Measurements from ENCODE around the gene FGF14.

FGF14 gene

GRCh38 chr13:102367836-102368235 is 34.0 kb downstream of the FGF14 start:
- no peak for DNase-seq (ENCODE audit: low spot score)

- DNase-seq (ENCODE audit: low spot score), result no peak
These were observed 40.7 kb downstream of the FGF14 start for GRCh38 chr13:102361113-102361512.

GRCh38 chr13:102359264-102359663 is 42.6 kb downstream of the FGF14 start:
- no peak for DNase-seq (ENCODE audit: low spot score)

DNA sequence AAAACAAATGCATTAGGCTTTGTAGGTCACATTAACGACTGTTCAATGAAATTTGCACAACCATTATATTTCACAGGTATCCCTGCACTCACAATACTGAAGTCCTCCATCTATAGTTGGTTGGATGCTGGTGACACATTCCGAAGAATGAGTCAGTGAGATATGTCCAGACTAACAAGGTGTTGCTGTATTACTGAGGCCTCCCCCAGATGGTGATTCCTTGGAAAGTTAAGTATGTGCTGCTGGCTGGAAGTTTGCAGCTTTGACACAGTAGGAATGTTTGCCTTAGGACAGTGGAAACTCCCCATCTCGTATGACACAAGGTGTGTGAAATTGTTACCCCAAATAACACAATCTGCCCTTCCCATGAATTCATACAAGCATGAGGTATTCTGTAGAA is 46.6 kb downstream of the FGF14 start:
- no peak for DNase-seq (ENCODE audit: low spot score)

GRCh38 chr13:102354011-102354410 is 47.8 kb downstream of the FGF14 start:
- no peak for DNase-seq (ENCODE audit: low spot score)

DNA sequence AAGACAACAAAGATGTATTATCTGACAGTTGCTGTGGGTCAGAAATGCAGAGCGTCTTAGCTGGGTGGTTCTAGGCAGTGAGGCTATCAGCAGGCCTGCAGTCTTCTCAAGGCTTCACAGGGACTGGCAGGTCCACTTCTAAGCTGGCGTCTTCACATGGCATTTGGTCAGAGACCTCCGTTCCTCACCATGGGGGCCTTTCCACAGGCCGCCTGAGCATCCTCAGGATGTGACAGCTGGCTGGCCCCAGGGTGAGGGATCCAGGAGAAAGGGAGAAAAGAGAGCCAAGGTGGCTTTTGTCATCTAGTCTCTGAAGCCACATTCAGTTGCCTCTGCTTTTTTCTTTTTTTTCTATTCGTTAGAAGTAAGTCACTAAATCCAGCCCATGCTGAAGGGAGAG is 50.3 kb downstream of the FGF14 start:
- DNase-seq (ENCODE audit: low spot score), result no peak

DNA sequence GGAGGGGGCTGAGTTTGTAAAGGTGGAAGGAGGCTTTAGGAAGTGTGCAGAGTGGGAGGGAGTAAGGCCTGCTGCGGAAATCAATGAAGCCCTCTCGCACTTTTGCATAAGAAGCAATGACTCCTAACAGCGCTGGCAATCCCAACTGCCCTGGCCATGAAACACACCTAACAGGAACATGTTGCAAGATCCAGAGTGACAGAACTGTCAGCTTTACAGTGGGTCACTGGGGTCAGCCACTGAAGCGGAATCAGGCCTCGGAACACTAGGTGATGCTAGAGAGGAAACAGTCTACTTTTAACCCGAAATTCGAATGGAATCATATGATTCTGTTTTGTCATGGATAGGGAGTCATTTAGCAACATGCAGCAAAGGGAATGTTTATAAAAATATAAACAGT is 54.4 kb downstream of the FGF14 start:
- DNase-seq (ENCODE audit: low spot score), result no peak

DNA sequence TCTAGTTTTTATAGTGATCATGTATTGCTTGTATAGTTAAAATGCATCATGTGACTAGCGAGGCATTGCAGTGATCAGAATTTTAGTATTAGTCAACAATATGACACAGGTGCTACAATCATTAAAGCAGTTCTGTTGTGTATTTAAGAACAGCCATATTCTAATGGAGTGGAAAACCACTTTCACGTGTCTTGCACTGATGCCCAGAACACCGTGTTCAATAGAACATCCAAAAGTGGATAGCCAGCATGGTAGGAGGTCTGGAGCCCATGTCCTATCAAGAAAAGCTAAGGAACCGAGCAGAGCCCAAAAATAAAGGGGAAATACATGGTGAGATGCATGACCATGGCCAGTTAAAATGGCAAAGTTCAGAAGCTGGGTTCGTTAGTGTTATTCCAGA is 55.1 kb downstream of the FGF14 start:
- no peak for DNase-seq (ENCODE audit: low spot score)

- DNase-seq (ENCODE audit: low spot score), result no peak
These were observed 57.4 kb downstream of the FGF14 start for GRCh38 chr13:102344410-102344809.

- no peak for DNase-seq (ENCODE audit: low spot score)
These were observed 68.3 kb downstream of the FGF14 start for GRCh38 chr13:102333320-102334198.

DNA sequence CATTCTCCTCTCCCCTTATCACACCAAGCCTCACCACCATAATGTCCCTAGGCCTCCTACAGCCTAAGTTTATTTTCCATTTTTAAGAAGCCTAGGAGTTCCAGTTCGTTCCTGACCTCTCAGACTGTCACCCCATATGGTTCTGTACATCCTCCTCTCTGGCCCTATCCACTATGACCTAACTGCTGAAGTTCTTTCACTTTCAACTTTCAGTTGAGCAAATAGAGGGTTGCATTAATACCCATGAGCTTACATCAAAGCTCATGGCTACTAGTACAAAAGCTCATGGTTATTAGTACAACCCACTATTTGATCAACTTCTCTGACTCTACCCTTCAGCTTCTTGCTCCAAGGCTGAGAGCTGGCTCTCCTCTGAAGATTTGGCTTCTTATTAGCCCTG is 72.9 kb downstream of the FGF14 start:
- no peak for DNase-seq (ENCODE audit: low spot score)

DNA sequence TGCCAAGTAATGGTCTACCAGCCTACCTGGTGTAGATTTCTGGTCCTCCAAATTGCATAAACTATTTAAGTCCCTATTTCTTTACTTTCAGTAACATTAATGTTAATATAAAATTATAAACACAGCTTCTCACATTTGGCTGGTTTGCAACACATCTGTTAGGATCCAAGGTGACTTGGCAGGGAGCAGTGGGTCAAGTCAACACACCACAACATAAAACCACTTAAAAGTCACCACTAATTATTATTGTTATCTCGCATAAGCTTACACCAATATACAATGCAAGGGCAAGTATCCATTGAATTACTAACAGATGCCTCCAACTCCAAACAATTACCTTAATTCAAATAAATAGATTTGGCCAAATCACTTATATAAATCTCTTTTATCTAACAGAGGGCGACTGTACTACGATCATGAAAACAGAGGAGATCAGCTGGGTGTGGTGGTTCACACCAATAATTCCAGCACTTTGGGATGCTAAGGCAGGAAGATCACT is 74.7 kb downstream of the FGF14 start:
- DNase-seq (ENCODE audit: low spot score), result no peak

DNA sequence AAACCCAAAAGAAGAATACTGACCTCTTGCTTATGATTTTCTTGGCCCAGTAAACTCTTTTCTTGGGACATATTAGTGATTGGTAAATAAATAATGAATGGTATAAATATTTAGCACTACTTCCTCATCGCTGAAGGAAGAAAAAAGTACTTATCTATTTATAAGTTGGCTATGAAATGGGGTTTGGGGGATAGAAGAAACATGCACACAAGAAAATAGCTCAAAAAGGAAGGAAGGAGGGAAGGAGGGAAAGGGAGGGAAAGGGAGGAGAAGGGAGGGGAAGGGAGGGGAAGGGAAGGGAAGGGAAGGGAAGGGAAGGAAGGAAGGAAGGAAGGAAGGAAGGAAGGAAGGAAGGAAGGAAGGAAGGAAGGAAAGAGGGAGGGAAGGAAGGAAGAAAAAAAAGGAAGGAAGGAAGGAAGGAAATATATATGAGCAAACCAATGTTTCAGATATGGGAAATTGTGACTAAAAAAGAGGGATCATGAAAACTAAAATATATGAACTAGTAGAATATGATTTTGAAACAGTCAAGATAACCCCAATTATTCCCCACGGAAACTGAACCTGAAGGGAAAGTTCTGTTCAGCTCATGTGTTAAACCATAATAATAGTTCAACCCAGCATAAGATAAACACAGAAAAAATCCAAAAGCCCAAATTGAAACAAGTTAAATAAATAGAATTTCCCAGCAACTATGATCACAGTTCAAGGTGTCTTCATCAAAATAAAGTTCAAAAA is 75.3 kb downstream of the FGF14 start:
- DNase-seq (ENCODE audit: low spot score), result no peak

DNA sequence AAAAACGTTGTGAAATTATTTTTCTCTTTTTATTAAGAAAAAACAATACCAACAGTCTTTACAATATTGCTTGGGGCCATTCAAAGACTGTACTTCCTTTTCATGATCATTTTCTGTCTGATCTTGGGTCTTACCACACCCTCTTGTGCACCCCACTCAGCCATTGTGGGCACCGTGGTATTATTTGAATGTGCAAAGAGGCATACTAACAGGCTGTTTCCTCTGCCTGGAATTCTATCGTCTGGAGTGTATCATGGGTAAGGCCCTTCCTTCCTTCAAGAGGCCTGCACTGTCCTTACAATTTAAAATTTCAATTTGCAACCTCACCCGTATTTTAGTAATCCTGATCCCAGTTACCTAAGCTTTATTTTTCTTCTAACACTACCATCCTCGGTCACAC is 76.5 kb downstream of the FGF14 start:
- DNase-seq (ENCODE audit: low spot score), result no peak

GRCh38 chr13:102323505-102323904 is 78.3 kb downstream of the FGF14 start:
- no peak for DNase-seq (ENCODE audit: low spot score)

GRCh38 chr13:102323012-102323411 is 78.8 kb downstream of the FGF14 start:
- DNase-seq (ENCODE audit: low spot score), result no peak

DNA sequence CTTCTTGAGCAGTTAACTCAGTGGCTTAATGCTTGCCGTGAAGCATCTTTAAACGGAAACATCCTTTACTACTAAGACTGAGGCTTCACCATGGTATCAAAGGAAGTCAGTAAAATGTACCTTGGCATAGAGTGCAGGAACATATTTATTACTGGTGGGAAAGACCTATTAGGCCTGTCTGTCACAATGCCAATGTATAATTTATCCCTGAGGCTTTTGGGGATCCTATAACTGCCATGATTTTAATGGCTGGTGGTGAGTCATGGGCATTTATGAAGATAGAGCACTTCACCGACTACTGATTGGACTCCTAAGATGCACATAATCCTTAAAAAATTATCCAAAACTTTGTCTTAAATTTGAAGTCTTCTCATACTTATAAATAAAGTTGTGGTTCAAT is 79.6 kb downstream of the FGF14 start:
- no peak for DNase-seq (ENCODE audit: low spot score)

DNA sequence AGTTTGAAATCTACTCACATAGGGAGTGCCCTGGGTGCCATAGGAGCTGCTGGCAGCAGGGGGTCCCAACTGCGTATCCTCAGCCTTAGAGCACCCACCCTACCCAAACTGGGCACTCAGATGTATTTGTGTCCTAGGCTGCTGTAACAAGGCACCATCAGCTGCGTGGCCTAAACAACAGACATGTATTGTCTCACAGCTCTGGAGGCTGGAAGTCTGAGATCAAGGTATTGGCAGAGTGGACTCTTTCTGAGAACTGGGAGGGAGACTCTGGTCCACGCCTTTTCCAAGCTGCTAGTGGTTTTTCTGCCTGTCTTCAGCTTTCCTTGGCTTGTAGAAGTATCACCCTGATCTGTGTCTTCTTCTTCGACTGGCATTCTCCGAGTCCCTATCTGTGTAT is 83.6 kb downstream of the FGF14 start:
- DNase-seq (ENCODE audit: low spot score), result no peak

DNA sequence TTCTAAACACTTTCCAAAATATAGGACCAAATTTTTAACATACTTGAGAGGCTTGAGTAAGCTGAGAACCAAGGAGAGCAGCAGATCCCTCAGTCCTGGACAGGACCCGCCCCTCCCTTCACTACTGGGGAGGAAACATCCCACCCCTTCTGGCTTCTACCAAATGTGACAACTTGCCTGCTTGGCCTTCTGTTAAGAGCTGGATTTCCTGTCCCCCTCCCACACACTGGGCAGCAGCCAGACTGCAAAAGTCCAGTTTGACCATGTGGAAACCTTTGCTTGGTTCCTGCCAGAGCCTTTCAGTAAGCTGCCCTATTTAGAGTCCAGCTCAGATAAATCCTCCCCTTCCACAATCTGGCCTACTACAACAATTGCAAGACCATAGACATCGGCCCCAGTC is 84.3 kb downstream of the FGF14 start:
- no peak for DNase-seq (ENCODE audit: low spot score)

DNA sequence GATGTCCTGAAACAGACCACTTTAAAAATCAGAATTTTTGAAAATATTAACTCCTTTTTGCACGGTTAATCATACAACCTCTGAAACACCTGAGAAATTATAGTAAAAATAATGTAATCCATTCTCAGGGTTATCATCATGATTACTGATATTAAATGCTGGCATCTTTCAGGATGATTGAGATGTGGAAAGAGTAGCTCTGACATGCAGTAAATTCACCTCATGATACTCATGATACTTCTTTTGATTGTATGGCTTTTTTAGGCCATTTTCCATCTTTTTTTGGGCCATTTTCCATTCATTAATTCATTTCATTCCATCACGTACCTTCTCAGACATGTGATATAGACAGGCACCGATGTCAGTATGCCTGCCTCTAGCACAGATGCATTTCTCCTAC is 85.1 kb downstream of the FGF14 start:
- no peak for DNase-seq (ENCODE audit: low spot score)

DNA sequence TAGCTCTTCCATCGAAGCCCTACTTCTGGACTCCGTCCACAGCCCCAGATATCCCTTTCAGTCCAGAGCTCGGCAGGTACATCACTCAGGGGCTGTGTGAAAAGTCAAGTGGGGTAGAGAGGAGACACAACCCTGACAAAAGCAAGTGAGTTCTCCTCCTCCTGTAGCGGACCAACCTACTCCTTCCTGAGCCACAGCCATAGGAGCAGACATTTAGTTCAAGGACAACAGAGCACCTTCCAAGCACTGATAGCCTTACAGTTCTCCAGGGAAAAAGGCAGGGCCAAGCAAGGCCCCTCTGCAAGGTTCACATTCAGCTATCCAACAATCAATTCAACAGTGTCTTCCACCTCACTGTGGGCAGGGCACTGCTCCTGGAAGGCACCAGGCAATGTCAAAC is 89.0 kb downstream of the FGF14 start:
- DNase-seq (ENCODE audit: low spot score), result no peak

DNA sequence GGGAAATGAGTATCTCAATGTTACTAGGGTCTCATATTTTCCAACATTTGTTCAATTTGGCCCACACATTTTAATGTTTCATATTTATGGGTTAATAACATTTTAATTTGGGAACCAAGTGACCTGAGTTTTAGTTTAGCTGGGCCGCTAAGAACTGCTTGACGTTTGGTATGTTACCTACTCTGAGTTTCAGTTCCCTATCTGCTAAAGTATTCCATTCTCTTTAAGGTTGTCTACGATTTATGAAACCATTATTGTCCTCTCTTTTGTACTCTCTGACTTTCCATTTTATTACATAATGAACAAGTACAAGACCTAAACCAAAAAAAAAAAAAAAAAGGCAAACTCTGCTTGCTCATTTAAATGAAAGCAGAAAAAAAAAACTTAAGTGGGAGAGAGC is 89.9 kb downstream of the FGF14 start:
- DNase-seq (ENCODE audit: low spot score), result no peak

DNA sequence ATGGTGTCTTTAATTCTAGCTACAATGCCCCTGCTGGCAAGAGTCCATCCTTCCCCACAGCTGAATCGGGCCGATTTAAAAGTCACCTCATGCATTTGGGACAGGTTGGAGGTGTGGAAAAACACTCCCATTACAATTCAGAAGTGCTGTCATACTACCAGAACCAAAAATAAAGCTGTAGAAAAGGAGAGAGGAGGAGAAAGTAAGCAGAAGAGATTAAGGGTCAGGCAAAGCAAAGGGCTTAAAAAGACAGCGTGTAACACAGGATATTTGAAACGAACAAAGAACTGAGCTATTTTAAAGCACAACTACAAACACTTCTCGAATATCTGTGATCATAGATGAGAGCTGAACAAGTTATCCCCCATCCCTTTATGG is 90.4 kb downstream of the FGF14 start:
- DNase-seq (ENCODE audit: low spot score), result no peak
